GM23338 (cell line): ENCODE measurements around the gene MFSD2A. TPM values are rescaled to one million over a fixed set of nuclear protein-coding genes. Genes with fewer than 3 reads are reported as not detected.

Experiments used
- ATAC-seq: fragments of 200-7000 bp; cut with Tn5 transposase; 3 replicates; pipeline ENCODE4 v1.9.1; 2020
- DNase-seq: peaks from one replicate; pipeline ENCODE4 v3.0.0-alpha.2; 2015; ENCODE audit warnings: low spot score
- H2AFZ ChIP-seq: fragments of 200-600 bp; sonication (generic); 2 replicates; pipeline ENCODE4 v1.8.0; 2016; ENCODE audit warnings: antibody characterized with exemption, mild to moderate bottlenecking, moderate library complexity
- H3F3A ChIP-seq: fragments of 200-600 bp; sonication (generic); replicated peaks from 2 replicates; pipeline ENCODE4 v1.8.0; 2017; ENCODE audit warnings: antibody characterized with exemption, mixed run types, low read depth
- H3K27ac ChIP-seq: fragments of 200-600 bp; sonication (generic); 2 replicates; pipeline ENCODE4 v1.6.1; 2016; ENCODE audit warnings: low read depth
- H3K27me3 ChIP-seq: fragments of 200-600 bp; sonication (generic); 2 replicates; pipeline ENCODE4 v1.8.0; 2016; ENCODE audit warnings: mild to moderate bottlenecking, mixed run types, moderate library complexity; ENCODE audit not compliant: insufficient read depth
- H3K36me3 ChIP-seq: fragments of 200-600 bp; sonication (generic); 2 replicates; pipeline ENCODE4 v1.8.0; 2016; ENCODE audit warnings: mild to moderate bottlenecking; ENCODE audit not compliant: insufficient read depth
- H3K4me1 ChIP-seq: fragments of 200-600 bp; sonication (generic); 2 replicates; pipeline ENCODE4 v1.8.0; 2016; ENCODE audit warnings: mild to moderate bottlenecking, moderate library complexity; ENCODE audit not compliant: insufficient read depth
- H3K4me2 ChIP-seq: fragments of 200-600 bp; sonication (generic); 2 replicates; pipeline ENCODE4 v1.7.1; 2017; ENCODE audit warnings: mixed run types
- H3K4me3 ChIP-seq: fragments of 200-600 bp; sonication (generic); 2 replicates; pipeline ENCODE4 v1.6.1; 2016; ENCODE audit warnings: mixed run types
- H3K79me2 ChIP-seq: fragments of 200-600 bp; sonication (generic); replicated peaks from 2 replicates; pipeline ENCODE4 v1.8.0; 2017; ENCODE audit warnings: mild to moderate bottlenecking; ENCODE audit not compliant: insufficient read depth
- H3K9me2 ChIP-seq: fragments of 200-600 bp; sonication (generic); 2 replicates; pipeline ENCODE4 v1.8.0; 2017; ENCODE audit not compliant: insufficient read depth
- H4K20me1 ChIP-seq: fragments of 200-600 bp; sonication (generic); replicated peaks from 2 replicates; pipeline ENCODE4 v1.8.0; 2017; ENCODE audit warnings: mild to moderate bottlenecking; ENCODE audit not compliant: insufficient read depth
- H3K27ac Mint-ChIP-seq: 2 replicates; pipeline ENCODE4 v1.8.0; 2020; ENCODE audit warnings: inconsistent platforms, mild to moderate bottlenecking, moderate library complexity, mixed read lengths
- H3K27me3 Mint-ChIP-seq: 3 replicates; pipeline ENCODE4 v1.8.0; 2022; ENCODE audit warnings: low read depth, mild to moderate bottlenecking, moderate library complexity, mixed read lengths, inconsistent platforms; ENCODE audit not compliant: insufficient read depth, poor library complexity
- H3K36me3 Mint-ChIP-seq: 3 replicates; pipeline ENCODE4 v1.8.0; 2021; ENCODE audit warnings: low read depth, mild to moderate bottlenecking, inconsistent platforms, moderate library complexity, mixed read lengths
- H3K4me1 Mint-ChIP-seq: 3 replicates; pipeline ENCODE4 v1.8.0; 2020; ENCODE audit warnings: mild to moderate bottlenecking, inconsistent platforms, mixed read lengths
- H3K4me3 Mint-ChIP-seq: 3 replicates; pipeline ENCODE4 v1.8.0; 2021; ENCODE audit warnings: moderate library complexity, mild to moderate bottlenecking, inconsistent platforms, mixed read lengths
- H3K9me3 Mint-ChIP-seq: 3 replicates; pipeline ENCODE4 v1.8.0; 2020; ENCODE audit warnings: moderate library complexity, mild to moderate bottlenecking, inconsistent platforms, mixed read lengths
- CREB1 ChIP-seq: fragments of 250-450 bp; sonication (Bioruptor Pico); IDR thresholded peaks from 2 replicates; pipeline ENCODE4 v1.5.0; 2020; ENCODE audit warnings: low read depth, mild to moderate bottlenecking, moderate library complexity
- ETS1 ChIP-seq: IDR thresholded peaks from 2 replicates; pipeline ENCODE4 v1.6.1; 2016; ENCODE audit warnings: antibody characterized with exemption
- EZH2 ChIP-seq: fragments of 200-600 bp; sonication (generic); IDR thresholded peaks from one replicate; pipeline ENCODE4 v1.8.0; 2017; ENCODE audit warnings: antibody characterized with exemption, mild to moderate bottlenecking, low read depth; ENCODE audit not compliant: unreplicated experiment
- EZH2phosphoT487 ChIP-seq: fragments of 200-600 bp; sonication (generic); IDR thresholded peaks from one replicate; pipeline ENCODE4 v1.8.1; 2018; ENCODE audit warnings: antibody characterized with exemption; ENCODE audit not compliant: unreplicated experiment
- POLR2AphosphoS5 ChIP-seq: IDR thresholded peaks from 2 replicates; pipeline ENCODE4 v1.6.1; 2016; ENCODE audit warnings: antibody characterized with exemption, low read depth
- STAT1 ChIP-seq: IDR thresholded peaks from one replicate; pipeline ENCODE4 v1.6.1; 2016; ENCODE audit warnings: antibody characterized with exemption; ENCODE audit not compliant: unreplicated experiment
- polyA plus RNA-seq: library from polyadenylated mRNA; unstranded; fragments of >200 nt; fragmentation: Nextera tagmentation; extraction: Ambion mirVana; gene quantifications from 2 replicates; pipeline ENCODE4 v1.2.1, GENCODE V29; 2016
- total RNA-seq: library from RNA; depleted of rRNA; stranded (reverse); fragments of >200 nt; shearing (Covaris generic); gene quantifications from 2 replicates; pipeline ENCODE4 v1.2.3, GENCODE V29; 2014
- TF ChIP-seq, protein P1 (sequence below): IDR thresholded peaks from one replicate; pipeline ENCODE4 v1.6.1; 2018; ENCODE audit warnings: antibody characterized with exemption; ENCODE audit not compliant: unreplicated experiment
- TF ChIP-seq, protein P2 (sequence below): fragments of 250-450 bp; sonication (Bioruptor Pico); IDR thresholded peaks from 2 replicates; pipeline ENCODE4 v1.5.0; 2020; ENCODE audit warnings: mild to moderate bottlenecking, moderate library complexity

Gene MFSD2A
- total and polyA plus RNA-seq, 2 experiments from 2014 or later = 16.1 to 23.9 TPM

DNA sequence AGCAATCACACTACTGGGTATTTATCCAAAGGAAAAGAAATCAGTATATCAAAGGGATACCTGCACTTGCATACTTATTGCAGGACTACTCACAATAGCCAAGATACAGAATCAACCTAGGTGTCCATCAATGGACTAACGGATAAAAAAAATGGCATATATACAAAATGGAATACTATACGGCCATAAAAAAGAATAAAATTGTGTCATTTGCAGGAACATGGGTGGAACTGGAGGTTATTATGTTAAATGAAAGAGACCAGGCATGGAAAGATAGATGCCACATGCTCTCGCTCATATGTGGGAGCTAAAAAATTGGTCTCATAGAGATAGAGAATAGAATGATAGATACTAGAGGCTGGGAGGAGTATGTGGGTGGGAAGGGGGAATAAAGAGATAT, 56.3 kb downstream of the MFSD2A start:
- Histone ChIP-seq H3K27me3 (no peaks in the 10 kb centered on the region), H3K4me3 (no peak overlapping the region), H3K4me1 (no peaks in the 10 kb centered on the region), H3K36me3 (no peaks in the 10 kb centered on the region), H3K4me2 (no peak overlapping the region), H3K27ac (no peak overlapping the region), H2AFZ (no peak overlapping the region), H3K9me2 (no peaks in the 10 kb centered on the region; the same call in 1 of the 2 replicates), H3K79me2 (no peaks in the 10 kb centered on the region), H3F3A (no peaks in the 10 kb centered on the region), H4K20me1 (no peaks in the 10 kb centered on the region)
- Mint-ChIP-seq H3K4me1 (no peaks in the 10 kb centered on the region), H3K36me3 (no peaks in the 10 kb centered on the region), H3K27me3 (peaks cover 2% of the 10 kb centered on the region), H3K4me3 (no peak overlapping the region), H3K27ac (no peak overlapping the region), H3K9me3 (peaks cover 10% of the 10 kb centered on the region)
- DNase-seq (no peak), ATAC-seq (no peak)
- TF ChIP-seq CREB1 (CRISPR knock-in tag) = no peak
- TF ChIP-seq, protein P1, sequence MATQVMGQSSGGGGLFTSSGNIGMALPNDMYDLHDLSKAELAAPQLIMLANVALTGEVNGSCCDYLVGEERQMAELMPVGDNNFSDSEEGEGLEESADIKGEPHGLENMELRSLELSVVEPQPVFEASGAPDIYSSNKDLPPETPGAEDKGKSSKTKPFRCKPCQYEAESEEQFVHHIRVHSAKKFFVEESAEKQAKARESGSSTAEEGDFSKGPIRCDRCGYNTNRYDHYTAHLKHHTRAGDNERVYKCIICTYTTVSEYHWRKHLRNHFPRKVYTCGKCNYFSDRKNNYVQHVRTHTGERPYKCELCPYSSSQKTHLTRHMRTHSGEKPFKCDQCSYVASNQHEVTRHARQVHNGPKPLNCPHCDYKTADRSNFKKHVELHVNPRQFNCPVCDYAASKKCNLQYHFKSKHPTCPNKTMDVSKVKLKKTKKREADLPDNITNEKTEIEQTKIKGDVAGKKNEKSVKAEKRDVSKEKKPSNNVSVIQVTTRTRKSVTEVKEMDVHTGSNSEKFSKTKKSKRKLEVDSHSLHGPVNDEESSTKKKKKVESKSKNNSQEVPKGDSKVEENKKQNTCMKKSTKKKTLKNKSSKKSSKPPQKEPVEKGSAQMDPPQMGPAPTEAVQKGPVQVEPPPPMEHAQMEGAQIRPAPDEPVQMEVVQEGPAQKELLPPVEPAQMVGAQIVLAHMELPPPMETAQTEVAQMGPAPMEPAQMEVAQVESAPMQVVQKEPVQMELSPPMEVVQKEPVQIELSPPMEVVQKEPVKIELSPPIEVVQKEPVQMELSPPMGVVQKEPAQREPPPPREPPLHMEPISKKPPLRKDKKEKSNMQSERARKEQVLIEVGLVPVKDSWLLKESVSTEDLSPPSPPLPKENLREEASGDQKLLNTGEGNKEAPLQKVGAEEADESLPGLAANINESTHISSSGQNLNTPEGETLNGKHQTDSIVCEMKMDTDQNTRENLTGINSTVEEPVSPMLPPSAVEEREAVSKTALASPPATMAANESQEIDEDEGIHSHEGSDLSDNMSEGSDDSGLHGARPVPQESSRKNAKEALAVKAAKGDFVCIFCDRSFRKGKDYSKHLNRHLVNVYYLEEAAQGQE = no peak
- TF ChIP-seq STAT1 = no peak
- no peak for TF ChIP-seq POLR2AphosphoS5
- TF ChIP-seq ETS1 = no peak
- TF ChIP-seq, protein P2, sequence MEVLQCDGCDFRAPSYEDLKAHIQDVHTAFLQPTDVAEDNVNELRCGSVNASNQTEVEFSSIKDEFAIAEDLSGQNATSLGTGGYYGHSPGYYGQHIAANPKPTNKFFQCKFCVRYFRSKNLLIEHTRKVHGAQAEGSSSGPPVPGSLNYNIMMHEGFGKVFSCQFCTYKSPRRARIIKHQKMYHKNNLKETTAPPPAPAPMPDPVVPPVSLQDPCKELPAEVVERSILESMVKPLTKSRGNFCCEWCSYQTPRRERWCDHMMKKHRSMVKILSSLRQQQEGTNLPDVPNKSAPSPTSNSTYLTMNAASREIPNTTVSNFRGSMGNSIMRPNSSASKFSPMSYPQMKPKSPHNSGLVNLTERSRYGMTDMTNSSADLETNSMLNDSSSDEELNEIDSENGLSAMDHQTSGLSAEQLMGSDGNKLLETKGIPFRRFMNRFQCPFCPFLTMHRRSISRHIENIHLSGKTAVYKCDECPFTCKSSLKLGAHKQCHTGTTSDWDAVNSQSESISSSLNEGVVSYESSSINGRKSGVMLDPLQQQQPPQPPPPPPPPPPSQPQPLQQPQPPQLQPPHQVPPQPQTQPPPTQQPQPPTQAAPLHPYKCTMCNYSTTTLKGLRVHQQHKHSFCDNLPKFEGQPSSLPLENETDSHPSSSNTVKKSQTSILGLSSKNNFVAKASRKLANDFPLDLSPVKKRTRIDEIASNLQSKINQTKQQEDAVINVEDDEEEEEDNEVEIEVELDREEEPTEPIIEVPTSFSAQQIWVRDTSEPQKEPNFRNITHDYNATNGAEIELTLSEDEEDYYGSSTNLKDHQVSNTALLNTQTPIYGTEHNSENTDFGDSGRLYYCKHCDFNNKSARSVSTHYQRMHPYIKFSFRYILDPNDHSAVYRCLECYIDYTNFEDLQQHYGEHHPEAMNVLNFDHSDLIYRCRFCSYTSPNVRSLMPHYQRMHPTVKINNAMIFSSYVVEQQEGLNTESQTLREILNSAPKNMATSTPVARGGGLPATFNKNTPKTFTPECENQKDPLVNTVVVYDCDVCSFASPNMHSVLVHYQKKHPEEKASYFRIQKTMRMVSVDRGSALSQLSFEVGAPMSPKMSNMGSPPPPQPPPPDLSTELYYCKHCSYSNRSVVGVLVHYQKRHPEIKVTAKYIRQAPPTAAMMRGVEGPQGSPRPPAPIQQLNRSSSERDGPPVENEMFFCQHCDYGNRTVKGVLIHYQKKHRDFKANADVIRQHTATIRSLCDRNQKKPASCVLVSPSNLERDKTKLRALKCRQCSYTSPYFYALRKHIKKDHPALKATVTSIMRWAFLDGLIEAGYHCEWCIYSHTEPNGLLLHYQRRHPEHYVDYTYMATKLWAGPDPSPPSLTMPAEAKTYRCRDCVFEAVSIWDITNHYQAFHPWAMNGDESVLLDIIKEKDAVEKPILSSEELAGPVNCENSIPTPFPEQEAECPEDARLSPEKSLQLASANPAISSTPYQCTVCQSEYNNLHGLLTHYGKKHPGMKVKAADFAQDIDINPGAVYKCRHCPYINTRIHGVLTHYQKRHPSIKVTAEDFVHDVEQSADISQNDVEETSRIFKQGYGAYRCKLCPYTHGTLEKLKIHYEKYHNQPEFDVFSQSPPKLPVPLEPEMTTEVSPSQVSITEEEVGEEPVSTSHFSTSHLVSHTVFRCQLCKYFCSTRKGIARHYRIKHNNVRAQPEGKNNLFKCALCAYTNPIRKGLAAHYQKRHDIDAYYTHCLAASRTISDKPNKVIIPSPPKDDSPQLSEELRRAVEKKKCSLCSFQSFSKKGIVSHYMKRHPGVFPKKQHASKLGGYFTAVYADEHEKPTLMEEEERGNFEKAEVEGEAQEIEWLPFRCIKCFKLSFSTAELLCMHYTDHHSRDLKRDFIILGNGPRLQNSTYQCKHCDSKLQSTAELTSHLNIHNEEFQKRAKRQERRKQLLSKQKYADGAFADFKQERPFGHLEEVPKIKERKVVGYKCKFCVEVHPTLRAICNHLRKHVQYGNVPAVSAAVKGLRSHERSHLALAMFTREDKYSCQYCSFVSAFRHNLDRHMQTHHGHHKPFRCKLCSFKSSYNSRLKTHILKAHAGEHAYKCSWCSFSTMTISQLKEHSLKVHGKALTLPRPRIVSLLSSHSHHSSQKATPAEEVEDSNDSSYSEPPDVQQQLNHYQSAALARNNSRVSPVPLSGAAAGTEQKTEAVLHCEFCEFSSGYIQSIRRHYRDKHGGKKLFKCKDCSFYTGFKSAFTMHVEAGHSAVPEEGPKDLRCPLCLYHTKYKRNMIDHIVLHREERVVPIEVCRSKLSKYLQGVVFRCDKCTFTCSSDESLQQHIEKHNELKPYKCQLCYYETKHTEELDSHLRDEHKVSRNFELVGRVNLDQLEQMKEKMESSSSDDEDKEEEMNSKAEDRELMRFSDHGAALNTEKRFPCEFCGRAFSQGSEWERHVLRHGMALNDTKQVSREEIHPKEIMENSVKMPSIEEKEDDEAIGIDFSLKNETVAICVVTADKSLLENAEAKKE (CRISPR knock-in tag) = no peak
- no peak for TF ChIP-seq EZH2
- no peak for TF ChIP-seq EZH2phosphoT487
